Measurements from ENCODE around the gene MED16. TPM values are rescaled to one million over a fixed set of nuclear protein-coding genes. Genes with fewer than 3 reads are reported as not detected.

The MED16 gene
- total and polyA plus RNA-seq, 2 of the 13 experiments (the other 11 are each of a cell fraction or from before 2014, with no cell fraction given): 13.3 to 14.8 TPM

DNA sequence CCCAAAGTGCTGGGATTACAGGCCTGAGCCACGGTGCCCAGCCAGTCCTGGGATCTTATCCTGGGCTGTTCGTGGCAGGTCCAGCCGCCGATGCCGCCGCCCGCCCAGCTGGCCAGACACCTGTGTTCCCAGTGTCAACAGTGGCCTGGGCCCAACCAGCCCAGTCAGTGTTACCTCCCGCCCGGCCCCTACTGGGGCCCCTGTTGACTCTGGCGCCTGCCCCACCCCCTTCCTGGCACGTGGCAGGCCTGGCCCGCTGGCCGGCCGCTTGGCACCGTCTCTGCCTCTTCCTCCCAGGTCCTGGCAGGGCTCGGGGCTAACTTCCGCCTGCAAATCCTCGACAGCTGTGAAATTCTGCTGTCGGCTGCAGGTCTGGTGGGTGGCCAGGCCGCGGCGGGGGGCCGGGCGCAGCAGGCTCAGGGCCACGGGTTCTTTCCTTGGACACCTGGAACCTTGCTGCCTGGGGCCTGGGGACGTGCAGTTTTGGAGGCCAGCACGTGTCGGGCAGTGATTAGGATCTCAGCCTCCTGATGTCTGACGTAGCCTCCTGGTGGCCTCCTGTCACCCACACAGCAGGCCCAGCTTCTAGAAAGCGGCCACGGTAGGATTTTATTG lies 42.0 kb upstream of the MED16 start (continued):
- TF ChIP-seq U2AF2 (IDR thresholded peaks at IDR 0.05; ENCODE audit: low read depth, low read length): no peak
- TF ChIP-seq PRDM4 (CRISPR knock-in tag; IDR thresholded peaks at IDR 0.05; ENCODE audit: borderline replicate concordance): no peak
- TF ChIP-seq ZNF207 (IDR thresholded peaks at IDR 0.05; ENCODE audit: borderline replicate concordance): no peak
- no peak for TF ChIP-seq NONO (IDR thresholded peaks at IDR 0.05)
- peak; percentile 86 for TF ChIP-seq NONO (CRISPR knock-in tag; conservative IDR thresholded peaks at IDR 0.05)
- TF ChIP-seq MED8 (CRISPR knock-in tag; IDR thresholded peaks at IDR 0.05; ENCODE audit: insufficient replicate concordance): peak; percentile 83
- TF ChIP-seq ZBTB37 (CRISPR knock-in tag; IDR thresholded peaks at IDR 0.05): peak; percentile 97
- no peak for TF ChIP-seq HNRNPH1 (optimal IDR thresholded peaks at IDR 0.05; ENCODE audit: low read depth, low read length)
- TF ChIP-seq ZNF407 (CRISPR knock-in tag; IDR thresholded peaks at IDR 0.05; ENCODE audit: not compliant biosample characterization): peak; percentile 37
- peak; percentile 82; the same call in 1 of the 2 replicates for TF ChIP-seq NPAS2 (CRISPR knock-in tag; IDR thresholded peaks at IDR 0.05; ENCODE audit: borderline replicate concordance)
- peak; percentile 64 for TF ChIP-seq ZSCAN9 (CRISPR knock-in tag; IDR thresholded peaks at IDR 0.05; ENCODE audit: borderline replicate concordance)
- no peak for TF ChIP-seq U2AF1 (optimal IDR thresholded peaks at IDR 0.05; ENCODE audit: low read depth, low read length)
- TF ChIP-seq TFDP1 (CRISPR knock-in tag; IDR thresholded peaks at IDR 0.05; ENCODE audit: borderline replicate concordance): peak; percentile 87; the same call in 1 of the 2 replicates
- no peak for TF ChIP-seq FOXM1 (CRISPR knock-in tag; IDR thresholded peaks at IDR 0.05)
- TF ChIP-seq, protein P1, sequence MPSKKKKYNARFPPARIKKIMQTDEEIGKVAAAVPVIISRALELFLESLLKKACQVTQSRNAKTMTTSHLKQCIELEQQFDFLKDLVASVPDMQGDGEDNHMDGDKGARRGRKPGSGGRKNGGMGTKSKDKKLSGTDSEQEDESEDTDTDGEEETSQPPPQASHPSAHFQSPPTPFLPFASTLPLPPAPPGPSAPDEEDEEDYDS (CRISPR knock-in tag; IDR thresholded peaks at IDR 0.05): peak; percentile 68
- TF ChIP-seq HCFC1 (IDR thresholded peaks at IDR 0.05; ENCODE audit: low read depth, low read length): no peak
